Stimulated activated CD4-positive, alpha-beta T cell treated with anti-CD3 and anti-CD28 coated beads, Interleukin-2, amount 100 ng/mL, for 24 hours (primary cell): ENCODE results near the gene METTL25B.

Experiments used
- DNase-seq, 2 donors: peaks; one replicate each; pipeline ENCODE4 v3.0.0-alpha.2; 2020

The METTL25B gene

GRCh38 chr1:156727926-156728598 is at the start of gene METTL25B:
METTL25B (plus strand) TSS chr1:156728469; CDS start chr1:156729105, 636 bp downstream.
- DNase-seq: peak; percentile 82 to 86

DNA sequence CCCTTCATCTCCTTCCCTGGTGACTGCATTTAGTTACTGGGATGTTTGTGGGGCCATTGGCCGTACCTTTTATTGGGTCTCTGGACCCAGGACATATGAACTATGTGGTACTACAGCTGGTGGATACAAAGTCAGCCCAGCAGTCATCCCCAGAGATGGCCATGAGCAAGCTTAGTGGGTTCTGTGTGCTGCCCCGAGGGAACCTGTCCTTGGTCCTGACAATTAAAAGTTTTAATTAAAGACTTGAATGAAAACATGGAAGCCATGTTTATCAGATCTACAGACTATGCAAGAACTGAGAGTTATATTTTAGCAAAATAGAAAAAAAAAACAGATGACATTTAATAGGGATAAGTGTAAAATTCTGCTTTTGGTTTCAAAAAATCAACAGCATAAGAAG is 48.2 kb upstream of the METTL25B start:
- no peak for DNase-seq

- DNase-seq: no peak
These were observed 46.9 kb upstream of the METTL25B start for GRCh38 chr1:156681196-156681960.

- no peak for DNase-seq
These were observed 45.9 kb upstream of the METTL25B start for GRCh38 chr1:156682166-156682890.

- DNase-seq: peak in 1 of 2 donors; percentile 42
These were observed 44.0 kb upstream of the METTL25B start for GRCh38 chr1:156684227-156684782.

- DNase-seq: peak; percentile 77 to 79
These were observed 39.0 kb upstream of the METTL25B start for GRCh38 chr1:156689035-156689952.

- DNase-seq: no peak
These were observed 38.2 kb upstream of the METTL25B start for GRCh38 chr1:156689953-156690674.

DNA sequence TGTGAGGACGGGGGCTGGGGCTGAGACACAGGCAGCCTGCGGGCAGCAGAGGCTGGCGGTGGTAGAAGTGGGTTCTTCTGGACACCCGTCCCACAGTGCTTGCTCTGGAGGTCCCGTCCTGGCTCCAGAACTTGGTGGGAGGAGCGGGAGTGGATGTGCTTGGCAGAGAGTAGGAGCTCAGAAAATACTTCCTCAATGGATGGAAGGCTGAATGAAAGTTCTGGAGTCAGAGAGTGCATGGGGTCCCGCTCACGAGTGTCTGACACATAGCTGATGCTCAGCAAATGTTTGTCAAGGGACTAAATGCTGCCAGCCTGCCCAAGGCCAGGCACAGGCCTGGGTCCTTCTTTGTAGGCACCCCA is 37.6 kb upstream of the METTL25B start:
- DNase-seq: no peak

GRCh38 chr1:156691191-156691590 is 37.1 kb upstream of the METTL25B start:
- DNase-seq: no peak

DNA sequence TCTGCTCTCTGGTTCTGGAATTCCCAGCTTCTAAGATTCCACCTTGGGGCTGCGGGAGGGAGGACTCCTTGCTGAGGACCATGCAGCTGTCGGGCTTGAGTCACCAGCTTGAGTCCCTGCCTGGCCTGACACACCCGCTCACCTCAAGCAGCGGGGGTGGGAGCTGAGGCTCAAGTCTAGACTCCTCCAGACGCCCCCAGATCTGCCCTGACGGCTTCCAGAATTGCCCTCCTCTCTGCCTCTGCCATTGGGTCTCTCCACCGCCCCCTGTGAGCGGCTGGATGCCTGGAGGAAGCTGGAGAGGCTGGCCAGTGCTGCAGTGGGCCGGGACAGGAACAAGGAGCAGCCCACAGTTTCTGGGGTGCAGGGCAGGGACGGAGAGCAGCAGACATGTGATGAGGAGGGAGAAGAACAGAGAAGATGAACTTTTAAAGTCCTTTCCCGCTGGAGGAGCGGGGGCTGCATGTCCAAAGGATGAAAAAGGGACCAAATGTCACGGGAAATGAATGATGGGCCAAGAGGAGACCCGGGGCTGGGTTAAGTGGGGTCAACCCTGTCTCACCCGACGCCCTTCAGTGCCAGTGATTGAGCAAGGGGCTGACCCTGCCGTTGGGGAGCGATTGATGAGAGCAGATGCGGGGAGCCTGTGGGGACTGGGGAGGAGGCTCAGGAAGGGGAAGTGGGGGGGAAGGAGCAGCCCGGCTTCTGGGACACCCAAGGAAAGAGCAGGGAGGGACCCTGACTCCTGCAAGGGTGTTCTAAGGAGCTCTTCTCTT is 36.4 kb upstream of the METTL25B start:
- DNase-seq: no peak

- no peak for DNase-seq
These were observed 35.8 kb upstream of the METTL25B start for GRCh38 chr1:156692441-156692924.

GRCh38 chr1:156692925-156693847 is 35.1 kb upstream of the METTL25B start:
- DNase-seq: no peak

- DNase-seq: no peak
These were observed 34.2 kb upstream of the METTL25B start for GRCh38 chr1:156693848-156694689.

GRCh38 chr1:156694690-156694962 is 33.6 kb upstream of the METTL25B start:
- no peak for DNase-seq

DNA sequence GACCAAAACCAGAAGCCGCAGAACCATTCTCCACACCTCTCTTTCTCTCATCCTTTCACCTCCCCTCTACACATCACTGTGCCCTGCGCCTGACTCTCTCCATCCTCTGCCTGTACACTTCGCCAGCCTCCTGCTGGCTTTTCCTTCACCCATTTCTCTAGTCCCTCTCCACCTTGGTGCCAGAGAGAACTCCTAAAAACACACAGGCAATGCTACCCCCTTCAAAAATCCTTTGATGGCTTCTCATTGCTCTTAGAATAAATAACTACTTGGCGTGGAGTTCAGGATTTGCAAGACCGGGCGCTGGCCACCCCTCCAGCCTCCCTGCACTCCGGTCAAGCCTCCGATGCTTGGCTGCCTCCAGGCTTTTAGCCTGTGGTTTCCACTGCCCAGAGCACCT is 31.5 kb upstream of the METTL25B start:
- DNase-seq: no peak

DNA sequence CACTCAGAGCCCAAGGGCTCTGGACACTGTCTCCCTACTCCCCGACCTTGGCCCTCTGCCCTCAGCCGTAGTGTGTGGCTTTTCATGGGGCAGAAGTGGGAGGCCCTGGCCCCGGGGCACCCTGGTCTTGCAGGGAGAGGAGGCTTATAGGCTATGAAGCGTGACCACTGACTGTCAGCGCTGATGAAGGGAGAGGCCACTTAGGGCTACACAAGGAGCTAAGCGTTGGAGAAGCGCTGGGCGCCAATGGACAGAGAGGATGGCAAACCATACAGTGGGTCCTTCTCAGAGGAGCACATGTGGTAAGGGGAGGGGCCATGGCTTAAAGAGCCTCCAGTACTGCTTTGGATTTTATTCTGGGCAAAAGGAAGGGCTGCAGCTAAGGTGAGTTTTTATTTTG is 30.8 kb upstream of the METTL25B start:
- no peak for DNase-seq

- DNase-seq: no peak
These were observed 29.3 kb upstream of the METTL25B start for GRCh38 chr1:156698995-156699394.

DNA sequence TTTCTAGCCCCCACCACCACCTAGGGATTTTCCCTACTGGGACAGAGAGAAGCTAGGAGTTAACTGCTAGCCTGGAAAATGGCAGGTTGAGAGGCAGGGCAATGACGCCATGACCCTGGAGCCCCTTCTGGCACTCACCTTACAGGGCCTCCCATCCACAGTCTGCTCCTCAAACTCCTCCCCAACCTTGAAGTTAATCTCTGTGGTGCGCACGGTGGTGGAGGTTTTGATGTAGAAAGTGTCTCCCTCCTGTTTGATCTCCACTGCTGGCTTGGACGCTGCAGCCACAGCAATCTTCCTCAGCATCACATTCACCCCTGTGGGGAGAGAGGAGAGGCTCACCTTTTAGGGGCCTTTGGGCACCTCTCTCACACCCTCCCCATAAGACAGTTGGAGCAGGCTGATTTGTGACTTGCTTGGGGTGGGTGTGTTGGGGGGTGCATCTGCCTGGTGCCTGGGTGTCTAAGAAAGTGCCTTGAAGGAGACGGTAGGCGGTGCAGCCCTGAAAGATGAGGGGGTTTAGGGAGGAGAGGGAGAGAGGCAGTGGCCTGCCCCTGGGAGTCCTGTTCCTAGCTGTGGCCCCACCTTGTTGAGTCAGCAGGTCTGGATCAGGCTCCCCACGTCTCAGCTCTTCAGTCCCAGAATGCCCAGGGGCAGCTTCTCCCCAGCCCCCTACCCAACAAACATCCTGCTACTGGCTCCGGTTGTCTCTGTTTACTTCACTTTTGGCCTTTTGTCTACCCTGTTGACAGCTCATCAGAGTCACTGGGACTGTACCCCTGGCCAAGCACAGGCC is 27.3 kb upstream of the METTL25B start:
- DNase-seq: no peak
